ENCODE data around the gene APRT.

GRCh38 chr16:88779406-88780141 lies 32.2 kb downstream of the APRT start:
- TF ChIP-seq CTCF (IDR thresholded peaks at IDR 0.05; ENCODE audit: insufficient read depth, low read length) (no peak), SPI1 (IDR thresholded peaks at IDR 0.05; ENCODE audit: borderline replicate concordance, low read depth) (no peak), REST (IDR thresholded peaks at IDR 0.05; ENCODE audit: insufficient replicate concordance, low read depth) (no peak), POLR2AphosphoS5 (IDR thresholded peaks at IDR 0.05; ENCODE audit: low read depth) (no peak), GABPA (IDR thresholded peaks at IDR 0.05; ENCODE audit: low read depth) (no peak)
